Measurements from ENCODE around the gene DIP2C. TPM values are rescaled to one million over a fixed set of nuclear protein-coding genes. Genes with fewer than 3 reads are reported as not detected.
"Not testable (repeated sequence)": the region's sequence is repeated elsewhere in the genome, so short reads cannot be mapped to it uniquely, and the experiment has no call there.

The DIP2C gene
- total and polyA plus RNA-seq, 2 donors (not counting 1 experiment from before 2014, with no cell fraction given), result 1.3 to 1.9 TPM

GRCh38 chr10:610642-611305 lies 78.7 kb downstream of the DIP2C start:
- H3K27ac ChIP-seq (ENCODE audit: low read length in 2 of 2); H3K4me2 ChIP-seq (replicated peaks; ENCODE audit: low read depth, low read length, poor library complexity, severe bottlenecking); H3K27ac Mint-ChIP-seq; H3K4me3 ChIP-seq (ENCODE audit: control extremely low read depth in 1 of 5, extremely low read depth in 1 of 5, insufficient read depth in 1 of 5, low read depth in 2 of 5, low read length in 4 of 5); DNase-seq; ATAC-seq (ENCODE audit: low read depth); H3K9me3 Mint-ChIP-seq (ENCODE audit: insufficient read depth); H3K79me2 ChIP-seq (ENCODE audit: control insufficient read depth, insufficient read depth, low read length); H3K36me3 ChIP-seq (replicated peaks in 1 of 2; ENCODE audit: control extremely low read depth in 1 of 2, control insufficient read depth in 1 of 2, extremely low read depth in 1 of 2, insufficient read depth in 2 of 2, low read length in 1 of 2); intact Hi-C loops (cut with micrococcal nuclease); H3K4me3 Mint-ChIP-seq; H3K4me1 ChIP-seq (ENCODE audit: control insufficient read depth in 2 of 2, insufficient read depth in 2 of 2, low read length in 2 of 2); H3K9ac ChIP-seq (ENCODE audit: low read length); H3K9me3 ChIP-seq (ENCODE audit: control extremely low read depth in 1 of 3, control insufficient read depth in 2 of 3, insufficient read depth in 1 of 3, low read length in 2 of 3); POLR2A ChIA-PET; H3K4me1 Mint-ChIP-seq; H2AFZ ChIP-seq (ENCODE audit: insufficient read depth, low read depth, low read length, poor library complexity, severe bottlenecking); CTCF ChIA-PET; H4K20me1 ChIP-seq (ENCODE audit: control insufficient read depth, insufficient read depth, low read length, poor library complexity, severe bottlenecking): not testable (repeated sequence)
- H3K27me3 Mint-ChIP-seq, result peaks cover 25% of the 10 kb centered on the region
- WGBS (ENCODE audit: insufficient coverage), result 62% methylated on average over 3 of the region's 7 CpGs
- peaks cover 0 to 26% (median 0%) of the 10 kb centered on the region in 4 experiments for H3K27me3 ChIP-seq (replicated peaks in 1 of 4; ENCODE audit: control extremely low read depth in 1 of 4, control insufficient read depth in 3 of 4, insufficient read depth in 4 of 4, low read length in 3 of 4)

- DNase-seq, result no peak
- no peak overlapping the region for H3K27ac Mint-ChIP-seq
- no peak overlapping the region for H3K4me3 Mint-ChIP-seq
- Histone ChIP-seq H3K79me2 (ENCODE audit: control insufficient read depth, insufficient read depth, low read length) (no peaks in the 10 kb centered on the region), H3K27ac (ENCODE audit: low read length in 2 of 2) (no peak overlapping the region), H3K4me1 (ENCODE audit: control insufficient read depth in 2 of 2, insufficient read depth in 2 of 2, low read length in 2 of 2) (no peaks in the 10 kb centered on the region), H3K9ac (ENCODE audit: low read length) (no peak overlapping the region), H2AFZ (ENCODE audit: insufficient read depth, low read depth, low read length, poor library complexity, severe bottlenecking) (no peak overlapping the region), H3K9me3 (ENCODE audit: control extremely low read depth in 1 of 3, control insufficient read depth in 2 of 3, insufficient read depth in 1 of 3, low read length in 2 of 3) (no peaks in the 10 kb centered on the region), H3K4me2 (replicated peaks; ENCODE audit: low read depth, low read length, poor library complexity, severe bottlenecking) (no peak overlapping the region), H3K27me3 (replicated peaks in 1 of 4; ENCODE audit: control extremely low read depth in 1 of 4, control insufficient read depth in 3 of 4, insufficient read depth in 4 of 4, low read length in 3 of 4) (peaks cover 0 to 20% (median 0%) of the 10 kb centered on the region in 4 experiments), H4K20me1 (ENCODE audit: control insufficient read depth, insufficient read depth, low read length, poor library complexity, severe bottlenecking) (no peaks in the 10 kb centered on the region), H3K36me3 (replicated peaks in 1 of 2; ENCODE audit: control extremely low read depth in 1 of 2, control insufficient read depth in 1 of 2, extremely low read depth in 1 of 2, insufficient read depth in 2 of 2, low read length in 1 of 2) (no peaks in the 10 kb centered on the region), H3K4me3 (ENCODE audit: control extremely low read depth in 1 of 5, extremely low read depth in 1 of 5, insufficient read depth in 1 of 5, low read depth in 2 of 5, low read length in 4 of 5) (no peak overlapping the region)
- intact Hi-C loops (cut with micrococcal nuclease), result no loop called here
- no peak for ATAC-seq (ENCODE audit: low read depth)
- 71% methylated on average over 10 of the region's 11 CpGs for WGBS (ENCODE audit: insufficient coverage)
- H3K4me1 Mint-ChIP-seq, result no peaks in the 10 kb centered on the region
- ChIA-PET POLR2A (no interaction called here), CTCF (no interaction called here)
- TF ChIP-seq EZH2 (IDR thresholded peaks at IDR 0.05; ENCODE audit: borderline replicate concordance, insufficient read depth, low read depth, low read length, poor library complexity, severe bottlenecking) (no peak), CTCF (IDR thresholded peaks at IDR 0.05) (no peak)
- no peaks in the 10 kb centered on the region for H3K9me3 Mint-ChIP-seq (ENCODE audit: insufficient read depth)
- H3K27me3 Mint-ChIP-seq, result peaks cover 24% of the 10 kb centered on the region
Measured at GRCh38 chr10:609868-610545, 79.5 kb downstream of the DIP2C start.
